GM12865 (cell line): ENCODE data around the gene IHH.

Experiments
- DNase-seq: peaks from one replicate; pipeline ENCODE4 v3.0.0; 2010; ENCODE audit warnings: low read depth
- H3K4me3 ChIP-seq: 2 replicates; pipeline ENCODE4 v1.5.1; 2011; ENCODE audit warnings: mild to moderate bottlenecking, low read depth, low read length, control low read depth
- CTCF ChIP-seq: IDR thresholded peaks from 2 replicates; pipeline ENCODE4 v1.5.1; 2011; ENCODE audit warnings: low read length, control low read depth, low read depth, inconsistent platforms; ENCODE audit not compliant: insufficient read depth; ENCODE audit errors: missing control alignments

IHH gene

GRCh38 chr2:219056176-219056895, 4.4 kb downstream of the IHH start:
- no peak overlapping the region for H3K4me3 ChIP-seq
- DNase-seq = no peak
- TF ChIP-seq CTCF = no peak

GRCh38 chr2:219054956-219055903, 5.5 kb downstream of the IHH start:
- no peak for DNase-seq
- TF ChIP-seq CTCF = no peak
- no peak overlapping the region for H3K4me3 ChIP-seq

GRCh38 chr2:219049282-219049681, 11.4 kb downstream of the IHH start:
- TF ChIP-seq CTCF = no peak
- DNase-seq = no peak
- H3K4me3 ChIP-seq = no peak overlapping the region

- peak; percentile 13 for DNase-seq
- TF ChIP-seq CTCF = no peak
- H3K4me3 ChIP-seq = no peak overlapping the region
Measured at GRCh38 chr2:219045937-219046550, 14.7 kb downstream of the IHH start.

- H3K4me3 ChIP-seq = no peak overlapping the region
- DNase-seq = no peak
- TF ChIP-seq CTCF = no peak
Measured at GRCh38 chr2:219042750-219043149, 18.0 kb downstream of the IHH start.

GRCh38 chr2:219042157-219042556, 18.6 kb downstream of the IHH start:
- TF ChIP-seq CTCF = no peak
- DNase-seq = no peak
- no peak overlapping the region for H3K4me3 ChIP-seq
